NAMALWA (cell line): ENCODE results near the gene UGCG.
"Not testable (repeated sequence)": the region's sequence is repeated elsewhere in the genome, so short reads cannot be mapped to it uniquely, and the experiment has no call there.

Experiments
- DNase-seq: peaks from one replicate; pipeline ENCODE4 v3.0.0-alpha.2; 2015; ENCODE audit warnings: low spot score

The UGCG gene

DNA sequence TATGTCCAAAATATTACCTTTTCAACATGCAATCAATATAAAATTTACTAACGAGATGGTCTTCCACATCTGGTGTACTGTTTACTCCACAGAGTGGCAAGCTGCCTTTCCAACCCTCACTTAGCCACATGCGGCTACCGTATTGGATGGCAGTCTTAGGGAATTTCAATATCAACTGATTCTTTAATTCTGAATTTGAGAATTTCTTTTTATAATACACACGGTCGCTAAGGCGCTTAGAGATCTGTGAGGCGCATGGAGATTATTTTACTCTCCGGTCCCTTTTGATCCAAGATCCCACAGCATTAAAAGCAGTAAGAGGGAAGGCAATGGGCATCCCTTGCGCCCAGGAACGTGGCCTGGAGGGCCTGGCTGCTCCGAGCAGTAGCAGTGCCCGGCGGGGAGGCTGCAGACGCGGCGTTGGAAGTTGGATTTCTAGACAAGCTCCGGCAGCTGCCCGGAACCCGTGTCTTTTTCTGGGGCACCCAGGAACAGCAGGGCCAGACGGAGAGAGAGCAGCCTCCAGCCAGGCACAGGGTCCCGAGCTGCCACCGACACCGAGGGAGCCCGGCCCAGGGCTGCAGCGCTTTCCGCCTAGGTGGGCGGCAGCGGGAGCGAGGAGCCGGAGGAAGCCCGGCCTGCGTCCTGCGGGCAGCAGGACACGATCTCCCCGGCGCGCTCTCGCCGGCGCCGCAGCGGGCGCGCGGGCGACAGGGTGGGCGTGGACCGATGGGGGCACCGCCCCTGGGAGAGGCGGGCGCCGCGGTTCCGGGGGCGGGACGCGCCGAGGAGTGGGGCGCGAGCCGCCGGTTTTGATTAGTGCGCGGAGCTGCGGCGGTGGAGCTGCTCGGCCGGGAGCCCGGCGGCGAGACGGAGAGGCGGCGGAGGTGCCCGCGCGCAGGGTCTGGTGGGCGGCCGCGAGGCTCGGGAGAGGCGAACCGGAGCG, at the start of gene UGCG:
UGCG (plus strand) TSS at position 819 of the 946 bp plus-strand sequence. CDS start 402 bp downstream, outside the sequence.
- peak; percentile 88 for DNase-seq

DNA sequence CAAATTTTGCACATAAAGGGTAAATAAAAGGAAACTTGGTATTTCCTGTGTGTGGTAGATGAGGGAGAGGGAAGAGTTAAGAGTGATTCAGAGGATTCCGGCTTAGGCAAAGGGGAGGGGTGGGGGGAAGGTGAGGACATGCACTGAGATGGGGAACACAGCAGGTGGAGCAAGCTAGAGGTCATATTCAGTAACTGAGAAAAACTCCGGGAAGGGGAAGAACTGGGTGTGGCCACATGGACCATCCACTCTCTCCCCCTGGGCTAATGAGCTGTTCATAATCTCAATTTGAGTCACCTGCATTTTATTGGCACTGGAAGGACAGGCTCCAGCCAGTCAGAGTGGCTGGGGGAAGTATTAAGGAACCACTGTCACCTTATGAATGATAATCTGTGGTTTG, 45.1 kb upstream of the UGCG start:
- no peak for DNase-seq

DNA sequence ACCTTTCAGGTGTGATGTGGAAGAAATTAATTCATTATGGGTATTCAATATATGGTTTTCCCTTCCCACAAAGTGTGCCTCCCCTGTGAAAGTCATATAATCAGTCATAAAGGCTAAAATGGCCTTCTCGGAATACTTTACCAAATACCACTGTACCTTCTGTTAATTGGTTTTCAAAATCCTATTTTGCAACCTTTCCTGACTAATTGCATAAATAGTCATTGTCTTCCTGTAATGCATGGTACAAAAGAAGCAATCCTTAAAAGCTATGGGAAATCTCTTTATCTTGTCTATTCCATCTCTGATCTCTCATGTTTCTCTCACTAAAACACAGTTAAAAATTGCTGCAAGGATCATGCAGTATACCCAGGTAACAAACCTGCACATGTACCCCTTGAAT, 44.3 kb upstream of the UGCG start:
- no peak for DNase-seq

DNA sequence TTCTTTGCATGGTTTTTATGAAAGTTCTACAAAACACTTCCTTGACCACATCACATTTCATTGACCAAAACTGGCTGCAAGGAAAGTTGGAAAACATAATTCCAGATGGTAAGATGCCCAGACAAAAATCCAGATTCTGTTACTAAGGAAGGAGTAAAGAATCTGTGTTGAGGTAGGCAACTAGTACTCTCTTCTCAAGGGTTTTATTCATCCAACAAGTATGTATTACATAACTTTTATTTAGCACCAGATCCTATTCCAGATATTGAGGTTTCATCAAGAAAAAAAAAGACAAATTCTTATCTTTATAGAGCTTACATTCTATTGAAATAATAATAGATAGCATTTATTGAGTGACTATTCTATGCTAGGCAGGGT, 43.2 kb upstream of the UGCG start:
- DNase-seq, result no peak

DNA sequence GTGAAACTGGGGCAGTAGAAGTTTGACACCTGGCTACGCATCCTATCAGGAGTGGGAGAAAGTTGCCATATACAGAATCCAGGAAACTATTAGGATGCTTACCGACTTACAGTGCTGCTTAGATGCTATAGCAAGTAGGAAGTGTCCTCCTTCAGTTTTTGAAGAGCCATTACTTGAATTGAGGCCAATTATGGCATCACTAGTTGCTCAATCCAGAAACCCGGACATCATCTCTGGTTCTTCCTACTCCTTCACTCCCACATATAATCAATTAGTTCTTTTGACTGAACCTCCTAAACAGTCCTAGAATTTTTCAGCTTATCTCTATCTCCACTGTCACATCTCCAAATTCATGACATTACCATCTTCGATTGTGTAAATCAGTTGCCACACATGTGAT, 41.8 kb upstream of the UGCG start:
- no peak for DNase-seq

DNA sequence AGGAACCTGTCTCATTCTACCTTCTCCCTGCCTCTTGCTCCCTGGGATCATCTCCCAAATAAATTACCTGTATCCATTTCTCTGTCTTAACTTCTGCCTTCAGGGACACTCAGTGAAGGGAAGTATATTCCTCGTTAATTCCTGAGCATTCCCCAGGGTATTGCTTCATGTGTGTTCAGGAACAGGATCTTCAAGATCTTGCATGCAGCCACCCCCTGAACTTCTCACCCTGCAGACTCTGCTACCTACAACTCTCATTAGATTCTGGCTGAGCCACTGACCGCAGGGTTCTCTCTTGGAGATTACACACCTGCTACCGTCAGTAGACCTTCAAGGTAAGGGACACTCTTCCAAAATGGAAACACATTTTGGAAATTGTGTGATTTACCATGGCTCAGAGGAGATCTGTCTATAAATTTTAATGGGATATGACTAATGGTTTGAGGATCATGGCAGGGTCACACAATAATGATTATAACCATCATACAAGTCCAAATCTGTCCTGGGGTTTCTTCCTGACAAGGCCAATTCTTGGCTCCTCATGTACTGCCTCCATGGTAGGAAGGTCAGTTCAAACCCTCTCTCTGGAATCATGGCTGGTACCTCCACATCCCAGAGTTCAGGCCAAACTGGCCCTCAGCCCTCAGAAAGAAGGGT, 38.9 kb upstream of the UGCG start:
- no peak for DNase-seq

DNA sequence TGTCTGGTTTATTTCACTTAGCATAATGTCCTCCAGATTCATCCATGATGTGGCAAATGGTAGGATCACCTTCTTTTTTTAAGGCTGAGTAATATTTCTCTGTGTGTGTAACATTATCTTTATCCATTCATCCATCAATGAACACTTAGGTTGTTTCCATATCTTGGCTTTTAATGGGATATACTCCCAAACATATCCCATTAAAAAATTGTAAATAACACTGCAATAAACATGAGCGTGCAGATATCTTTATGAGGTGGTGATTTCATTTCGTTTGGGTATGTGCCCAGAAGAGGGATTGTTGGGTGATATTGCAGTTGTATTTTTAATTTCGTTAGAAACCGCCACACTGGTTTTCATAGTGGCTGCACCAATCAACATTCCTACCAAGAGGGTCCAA, 36.2 kb upstream of the UGCG start:
- no peak for DNase-seq

DNA sequence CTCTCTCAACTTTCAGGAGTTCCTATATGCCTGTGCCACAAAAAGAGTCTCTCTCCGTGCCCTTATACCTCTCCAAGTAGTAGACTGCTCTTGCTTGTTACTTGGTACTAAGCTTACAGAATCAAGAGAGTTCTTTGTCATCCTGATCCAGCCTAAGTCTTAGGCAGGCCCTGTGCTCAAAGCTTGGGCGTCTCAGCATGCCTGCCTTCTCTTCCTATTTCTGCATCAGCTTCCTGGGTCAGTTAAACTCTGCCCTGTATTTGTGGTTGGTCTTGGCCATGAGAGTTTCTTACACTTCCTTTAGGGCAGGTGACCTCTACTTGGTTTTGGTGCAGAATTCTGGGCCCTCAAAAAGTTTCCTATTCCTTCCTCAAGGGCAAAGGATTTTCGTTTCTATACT, 33.0 kb upstream of the UGCG start:
- DNase-seq, result no peak

DNA sequence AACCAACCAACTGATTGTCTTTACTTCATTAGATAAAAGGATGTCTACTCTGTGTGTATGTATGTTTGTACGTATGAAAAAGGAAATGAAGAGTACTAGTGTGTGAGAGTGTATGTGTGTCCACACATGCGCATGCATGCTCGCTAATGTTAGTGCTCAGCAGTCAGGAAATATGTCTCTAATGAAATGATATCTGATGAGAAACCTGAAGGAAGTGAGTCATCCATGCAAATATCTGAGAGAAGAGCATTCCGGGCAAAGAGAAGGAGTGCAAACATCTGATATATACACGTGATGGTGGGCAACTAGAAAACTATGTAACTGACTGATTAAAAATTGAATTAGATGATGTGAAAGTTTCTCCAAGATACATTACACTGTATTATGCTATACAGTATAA, 29.6 kb upstream of the UGCG start:
- DNase-seq, result peak; percentile 23

DNA sequence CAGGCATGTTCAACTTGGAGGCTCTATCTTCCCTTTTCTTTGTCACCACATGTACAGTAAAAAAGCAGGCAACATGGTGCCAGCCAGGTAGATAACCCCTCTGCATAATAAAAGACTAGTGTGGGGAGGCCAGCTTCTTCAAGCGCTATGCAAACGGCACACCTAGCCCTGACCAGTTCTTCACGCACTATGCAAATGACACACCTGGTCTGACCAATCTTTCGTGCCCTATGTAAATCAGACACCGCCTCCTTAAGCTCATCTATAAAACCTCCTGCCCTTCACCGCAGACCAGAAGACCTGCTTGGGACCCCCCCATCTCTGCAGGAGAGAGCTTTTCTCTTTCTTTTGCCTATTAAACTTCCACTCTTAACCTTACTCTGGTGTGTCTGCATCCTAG, 28.1 kb upstream of the UGCG start:
- no peak for DNase-seq

DNA sequence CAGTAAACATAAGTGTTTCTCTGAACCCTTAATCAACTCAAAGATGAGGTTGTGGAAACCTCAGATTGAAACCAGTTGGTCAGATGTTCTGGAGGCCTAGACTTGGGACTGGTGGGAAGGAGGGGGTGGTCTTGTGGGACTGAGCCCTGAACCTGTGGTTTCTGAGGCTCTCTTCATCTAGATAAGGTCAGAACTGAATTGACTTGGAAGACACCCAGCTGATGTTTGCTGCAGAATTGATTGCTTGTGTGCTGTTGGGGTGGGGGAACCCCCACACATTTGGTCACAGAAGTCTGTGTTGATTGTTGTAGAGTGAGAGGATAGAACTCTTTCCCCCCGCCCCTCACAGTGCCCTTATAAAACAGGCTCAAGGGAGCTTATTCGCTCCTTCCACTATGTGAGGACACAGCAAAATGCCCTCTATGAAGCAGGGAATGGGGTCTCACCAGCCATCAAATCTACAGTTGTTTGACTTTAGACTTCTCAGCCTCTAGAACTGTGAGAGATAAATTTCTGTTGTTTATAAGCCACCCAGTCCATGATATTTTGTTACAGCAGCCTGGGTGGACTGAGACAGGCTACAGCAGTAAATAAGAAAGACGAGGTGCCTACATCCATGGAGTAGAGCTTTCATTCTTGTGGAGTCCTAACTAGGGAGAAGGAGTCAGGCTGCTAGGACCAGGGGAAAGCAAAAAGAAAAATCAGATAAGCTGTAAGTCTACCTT, 25.7 kb upstream of the UGCG start:
- DNase-seq, result no peak

DNA sequence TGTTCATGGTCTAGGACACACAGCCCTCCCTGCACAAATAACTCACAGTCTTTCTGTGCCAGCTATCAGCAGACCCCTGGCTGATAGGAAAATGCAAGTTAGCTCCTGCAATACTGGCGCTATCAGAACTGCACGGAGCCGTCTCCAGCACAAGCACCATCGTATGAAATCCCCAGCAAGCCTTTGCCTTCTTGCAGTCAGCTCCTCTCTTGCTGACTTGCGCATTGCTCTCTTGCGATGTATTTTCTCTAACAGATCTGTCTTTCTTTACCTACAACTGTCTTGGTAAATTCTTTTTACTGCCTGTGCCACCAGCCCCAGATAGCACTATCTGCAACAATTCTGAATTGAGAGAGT, 25.1 kb upstream of the UGCG start:
- DNase-seq, result no peak

DNA sequence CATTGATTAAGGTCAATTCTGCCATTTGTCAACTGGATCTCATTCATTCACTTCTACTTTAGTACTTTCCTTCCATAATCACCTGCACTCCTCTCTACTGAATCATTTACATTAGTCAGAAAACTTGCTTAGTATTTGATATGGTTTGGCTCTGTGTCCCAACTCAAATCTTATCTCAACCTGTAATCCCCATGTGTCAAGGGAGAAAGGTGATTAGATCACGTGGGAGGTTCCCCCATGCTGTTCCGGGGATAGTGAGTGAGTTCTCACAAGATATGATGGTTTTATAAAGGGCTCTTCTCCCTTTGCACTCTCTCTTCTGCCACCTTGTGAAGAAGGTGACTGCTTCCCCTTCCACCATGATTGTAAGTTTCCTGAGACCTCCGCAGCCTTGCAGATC, 23.7 kb upstream of the UGCG start:
- no peak for DNase-seq

DNA sequence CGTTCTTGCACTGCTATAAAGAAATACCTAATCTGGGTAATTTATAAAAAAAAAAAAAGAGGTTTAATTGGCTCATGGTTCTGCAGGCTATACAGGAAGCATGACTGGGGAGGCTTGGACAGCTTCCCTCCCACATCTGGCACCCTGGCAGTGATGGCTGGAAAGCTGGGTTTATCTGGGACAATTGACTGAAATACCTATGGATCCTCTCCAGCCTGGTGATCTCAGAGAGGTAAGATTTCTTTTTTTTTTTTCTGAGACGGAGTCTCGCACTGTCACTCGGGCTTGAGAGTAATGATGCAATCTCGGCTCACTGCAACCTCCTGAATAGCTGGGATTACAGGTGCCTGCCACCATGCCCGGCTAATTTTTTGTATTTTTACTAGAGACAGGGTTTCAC, 22.7 kb upstream of the UGCG start:
- no peak for DNase-seq

DNA sequence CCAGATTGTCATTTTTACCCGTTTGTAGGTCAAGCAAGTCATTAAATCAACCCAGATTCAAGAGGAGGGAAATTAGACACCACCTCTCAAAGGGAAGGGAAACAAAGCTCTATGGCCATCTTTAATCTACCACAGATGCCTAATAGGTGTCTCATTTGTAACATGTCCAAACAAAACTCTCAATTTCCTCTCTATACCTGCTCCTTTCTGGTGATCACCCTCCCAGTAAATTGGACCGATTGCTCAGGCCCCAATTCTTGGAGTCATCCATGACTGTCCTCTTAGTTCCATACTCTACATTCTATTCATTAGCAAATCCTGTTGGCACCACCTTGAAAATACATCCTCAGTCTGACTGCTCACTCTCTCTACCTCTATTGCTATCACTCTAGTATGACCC, 22.1 kb upstream of the UGCG start:
- no peak for DNase-seq

DNA sequence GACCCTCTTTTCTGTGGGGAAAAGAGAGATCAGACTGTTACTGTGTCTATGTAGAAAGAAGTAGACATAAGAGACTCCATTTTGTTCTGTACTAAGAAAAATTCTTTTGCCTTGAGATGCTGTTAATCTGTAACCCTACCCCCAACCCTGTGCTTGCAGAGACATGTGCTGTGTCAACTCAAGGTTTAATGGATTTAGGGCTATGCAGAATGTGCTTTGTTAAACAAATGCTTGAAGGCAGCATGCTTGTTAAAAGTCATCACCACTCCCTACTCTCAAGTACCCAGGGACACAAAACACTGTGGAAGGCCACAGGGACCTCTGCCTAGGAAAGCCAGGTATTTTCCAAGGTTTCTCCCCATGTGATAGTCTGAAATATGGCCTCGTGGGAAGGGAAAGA, 21.3 kb upstream of the UGCG start:
- not testable (repeated sequence) for DNase-seq

DNA sequence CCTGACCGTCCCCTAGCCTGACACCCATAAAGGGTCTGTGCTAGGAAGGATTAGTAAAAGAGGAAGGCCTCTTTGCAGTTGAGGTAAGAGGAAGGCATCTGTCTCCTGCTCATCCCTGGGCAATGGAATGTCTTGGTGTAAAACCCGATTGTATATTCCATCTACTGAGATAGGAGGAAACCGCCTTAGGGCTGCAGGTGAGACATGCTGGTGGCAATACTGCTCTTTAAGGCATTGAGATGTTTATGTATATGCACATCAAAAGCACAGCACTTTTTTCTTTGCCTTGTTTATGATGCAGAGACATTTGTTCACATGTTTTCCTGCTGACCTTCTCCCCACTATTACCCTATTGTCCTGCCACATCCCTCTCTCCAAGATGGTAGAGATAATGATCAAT, 20.9 kb upstream of the UGCG start:
- not testable (repeated sequence) for DNase-seq

DNA sequence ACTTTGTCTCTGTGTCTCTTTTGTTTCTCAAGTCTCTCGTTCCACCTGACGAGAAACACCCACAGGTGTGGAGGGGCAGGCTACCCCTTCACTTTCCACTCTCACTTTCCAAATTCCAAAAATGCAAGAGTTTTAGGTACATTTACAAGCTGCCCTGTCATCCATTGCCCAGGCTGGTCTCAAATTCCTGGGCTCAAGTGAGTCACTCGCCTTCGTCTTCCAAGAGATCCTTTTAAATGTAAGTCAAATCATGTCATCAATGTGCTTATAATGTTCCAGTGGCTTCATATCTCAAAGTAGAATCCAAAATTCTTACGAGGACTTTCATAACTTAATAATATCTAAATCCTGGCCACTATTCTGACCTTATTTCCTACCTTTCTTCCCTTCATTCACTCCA, 20.4 kb upstream of the UGCG start:
- no peak for DNase-seq

DNA sequence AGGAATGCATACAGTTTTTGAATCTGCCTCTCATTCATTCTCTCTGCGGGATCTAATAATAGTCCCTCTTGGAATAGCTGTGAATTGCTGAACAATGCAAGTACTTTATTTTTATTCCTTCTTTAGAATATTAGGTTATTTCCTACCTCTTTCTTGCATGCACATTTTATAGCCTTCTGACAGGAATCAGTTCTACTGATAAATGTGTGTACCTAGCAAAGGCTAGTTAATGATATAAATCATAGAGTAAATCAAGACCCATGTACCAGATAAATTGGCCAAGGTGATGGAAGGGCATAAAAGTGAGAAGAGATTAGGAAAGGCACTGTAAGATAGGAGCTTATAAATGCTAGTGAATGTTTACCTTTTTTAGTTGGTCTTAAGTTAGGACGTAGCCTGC, 19.2 kb upstream of the UGCG start:
- no peak for DNase-seq

DNA sequence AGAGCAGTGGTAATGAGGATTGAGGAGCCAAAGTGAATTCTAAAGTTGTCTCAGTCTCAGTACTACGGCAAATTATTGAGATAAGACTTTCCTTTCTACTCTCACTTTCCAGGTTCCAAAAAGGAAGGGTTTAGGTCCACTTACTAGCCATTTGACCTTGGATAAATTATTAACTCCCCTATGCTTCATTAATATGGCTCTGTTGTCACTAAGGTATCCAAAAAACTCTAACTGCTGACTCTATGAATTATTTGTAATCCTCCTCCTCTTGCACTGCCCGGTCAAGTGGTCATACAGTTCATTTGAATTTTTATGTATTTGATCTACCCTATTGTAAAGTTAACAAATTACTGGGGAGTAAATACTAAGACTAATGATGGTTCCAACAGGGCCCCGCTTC, 17.7 kb upstream of the UGCG start:
- DNase-seq, result no peak

DNA sequence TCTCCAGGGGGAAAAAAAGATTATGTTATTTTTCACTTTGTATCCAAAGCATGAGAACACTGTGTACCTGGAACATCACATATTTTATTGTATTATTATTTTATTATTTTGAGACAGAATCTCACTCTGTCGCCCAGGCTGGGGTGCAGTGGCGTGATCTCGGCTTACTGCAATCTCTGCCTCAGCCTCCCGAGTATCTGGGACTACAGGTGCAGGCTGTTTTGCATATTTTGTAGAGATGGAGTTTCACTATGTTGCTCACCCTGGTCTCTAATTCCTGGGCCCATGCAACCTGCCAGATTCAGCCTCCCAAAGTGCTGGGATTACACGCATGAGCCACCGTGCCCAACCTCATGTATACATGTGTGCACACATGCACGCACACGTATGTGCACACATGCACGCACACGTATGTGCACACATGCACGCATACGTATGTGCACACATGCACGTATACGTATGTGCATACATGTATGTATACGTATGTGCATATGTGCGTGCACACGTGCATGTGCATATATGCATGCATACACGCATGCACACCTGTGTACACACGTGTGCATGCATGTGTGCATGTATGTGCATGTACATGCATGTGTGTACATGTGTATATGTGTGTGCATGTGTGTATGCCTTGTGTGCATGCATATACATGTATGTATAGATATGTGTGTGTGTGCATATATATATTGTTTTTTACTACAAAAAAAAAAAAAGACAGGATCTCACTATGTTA, 9.5 kb upstream of the UGCG start:
- no peak for DNase-seq

DNA sequence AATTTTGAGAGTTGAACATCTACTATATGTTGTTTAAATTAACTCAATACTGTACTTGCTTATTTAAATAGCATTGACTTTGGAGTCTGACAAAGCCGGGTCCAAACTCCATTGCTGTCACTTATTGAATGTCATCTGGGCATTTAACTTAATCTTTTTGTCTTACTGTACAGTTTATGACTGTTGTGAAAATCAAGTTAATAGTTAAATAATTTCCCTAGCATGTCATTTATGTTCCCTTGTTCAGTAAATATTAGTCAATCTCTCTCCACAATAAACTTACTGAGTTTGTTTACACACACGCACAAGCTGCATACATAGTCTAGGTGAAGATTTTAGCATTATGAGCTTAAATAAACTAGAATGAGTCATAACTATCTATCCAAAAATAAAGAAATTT, 6.3 kb upstream of the UGCG start:
- no peak for DNase-seq
